ENCODE measurements around the gene DCUN1D2. TPM values are rescaled to one million over a fixed set of nuclear protein-coding genes. Genes with fewer than 3 reads are reported as not detected.

The DCUN1D2 gene
- total RNA-seq, 2 donors from 2014 or later, result 12.2 to 14.5 TPM

GRCh38 chr13:113425941-113426590 is 64.4 kb downstream of the DCUN1D2 start:
- ATAC-seq (no peak), DNase-seq (no peak)
- WGBS, 2 donors, result 91 to 92% methylated on average over 7 to 21 of the region's 22 CpGs
- no peaks in the 10 kb centered on the region for H3K27me3 ChIP-seq
- no peaks in the 10 kb centered on the region for H3K4me1 ChIP-seq
- no peak overlapping the region for H3K4me3 ChIP-seq
- H3K27ac ChIP-seq, result no peak overlapping the region
- H3K36me3 ChIP-seq (replicated peaks in 1 of 2; ENCODE audit: insufficient read depth in 1 of 2, low read depth in 2 of 2), result no peaks in the 10 kb centered on the region
- TF ChIP-seq CTCF (IDR thresholded peaks at IDR 0.05), result no peak
- no peak for TF ChIP-seq POLR2A (IDR thresholded peaks at IDR 0.05)
- intact Hi-C loops (cut with DNase I), result no loop called here
- no peaks in the 10 kb centered on the region for H3K9me3 ChIP-seq

GRCh38 chr13:113423520-113424163 is 66.9 kb downstream of the DCUN1D2 start:
- H3K4me3 ChIP-seq, result no peak overlapping the region
- no peaks in the 10 kb centered on the region for H3K4me1 ChIP-seq
- no peaks in the 10 kb centered on the region for H3K27me3 ChIP-seq
- no peak for ATAC-seq
- H3K36me3 ChIP-seq (replicated peaks in 1 of 2; ENCODE audit: insufficient read depth in 1 of 2, low read depth in 2 of 2), result no peaks in the 10 kb centered on the region
- H3K27ac ChIP-seq, result no peak overlapping the region
- TF ChIP-seq CTCF (IDR thresholded peaks at IDR 0.05), result no peak
- no peak for TF ChIP-seq POLR2A (IDR thresholded peaks at IDR 0.05)
- intact Hi-C loops (cut with DNase I), result no loop called here
- 85 to 90% methylated on average over 2 to 11 of the region's 11 CpGs for WGBS, 2 donors
- no peaks in the 10 kb centered on the region for H3K9me3 ChIP-seq
- DNase-seq, result no peak

- intact Hi-C loops (cut with DNase I), result no loop called here
- no peak overlapping the region for H3K27ac ChIP-seq
- H3K4me3 ChIP-seq, result no peak overlapping the region
- H3K36me3 ChIP-seq (replicated peaks in 1 of 2; ENCODE audit: insufficient read depth in 1 of 2, low read depth in 2 of 2), result no peaks in the 10 kb centered on the region
- ATAC-seq (no peak), DNase-seq (no peak)
- whole genome bisulfite sequencing, 2 donors, result 83% methylated on average over 15 to 26 of the region's 26 CpGs
- H3K9me3 ChIP-seq, result no peaks in the 10 kb centered on the region
- H3K4me1 ChIP-seq, result no peaks in the 10 kb centered on the region
- H3K27me3 ChIP-seq, result no peaks in the 10 kb centered on the region
- TF ChIP-seq POLR2A (IDR thresholded peaks at IDR 0.05) (no peak), CTCF (IDR thresholded peaks at IDR 0.05) (no peak)
Measured at GRCh38 chr13:113422807-113423519, 67.5 kb downstream of the DCUN1D2 start.

GRCh38 chr13:113421673-113422270 is 68.7 kb downstream of the DCUN1D2 start:
- TF ChIP-seq CTCF (IDR thresholded peaks at IDR 0.05), result no peak
- no peak for TF ChIP-seq POLR2A (IDR thresholded peaks at IDR 0.05)
- Histone ChIP-seq H3K4me3 (no peak overlapping the region), H3K27me3 (no peaks in the 10 kb centered on the region), H3K36me3 (replicated peaks in 1 of 2; ENCODE audit: insufficient read depth in 1 of 2, low read depth in 2 of 2) (no peaks in the 10 kb centered on the region), H3K27ac (no peak overlapping the region), H3K4me1 (no peaks in the 10 kb centered on the region), H3K9me3 (no peaks in the 10 kb centered on the region)
- no peak for ATAC-seq
- WGBS, 2 donors, result 80 to 86% methylated on average over 15 of the region's 15 CpGs
- DNase-seq, result no peak
- intact Hi-C loops (cut with DNase I), result no loop called here
